Uterus (tissue), 4 donors: ENCODE results near the gene SCN2A. TPM values are rescaled to one million over a fixed set of nuclear protein-coding genes. Genes with fewer than 3 reads are reported as not detected.

ENCODE experiments used
- DNase-seq, 2 donors: peaks; one replicate each; pipeline ENCODE4 v3.0.0-alpha.2; 2019 to 2020
- H3K27ac ChIP-seq, 2 donors: fragments of 200-600 bp; sonication (generic); 1 replicate in 1 of 2; 2 replicates in 1 of 2; pipeline ENCODE4 v1.5.1; 2016 to 2018
- H3K27me3 ChIP-seq, 2 donors: fragments of 200-600 bp; sonication (generic); one replicate each; pipeline ENCODE4 v1.5.1; 2018 to 2019; ENCODE audit warnings: control low read depth in 1 of 2
- H3K36me3 ChIP-seq, 2 donors: fragments of 200-600 bp; sonication (generic); one replicate each; pipeline ENCODE4 v1.5.1; 2019; ENCODE audit warnings: control low read depth in 1 of 2
- H3K4me1 ChIP-seq, 2 donors: fragments of 200-600 bp; sonication (generic); one replicate each; pipeline ENCODE4 v1.5.1; 2018 to 2019; ENCODE audit warnings: control low read depth in 1 of 2
- H3K4me3 ChIP-seq, 2 donors: fragments of 200-600 bp; sonication (generic); 1 replicate in 1 of 2; 2 replicates in 1 of 2; pipeline ENCODE4 v1.5.1; 2018 to 2019; ENCODE audit warnings: mild to moderate bottlenecking in 1 of 2
- H3K9me3 ChIP-seq, 2 donors: fragments of 200-600 bp; sonication (generic); one replicate each; pipeline ENCODE4 v1.5.1; 2019; ENCODE audit warnings: control low read depth in 1 of 2
- CTCF ChIP-seq, 4 experiments: fragments of 200-600 bp in 2 of 4; fragments of 450-650 bp in 2 of 4; sonication (generic) in 2 of 4; IDR thresholded peaks; one replicate each; pipeline ENCODE4 v1.5.1; 2016 to 2019; ENCODE audit warnings: antibody characterized with exemption in 4 of 4, mild to moderate bottlenecking in 2 of 4, moderate library complexity in 1 of 4
- POLR2A ChIP-seq, 2 donors: fragments of 450-650 bp; IDR thresholded peaks; one replicate each; pipeline ENCODE4 v1.6.1; 2016; ENCODE audit warnings: antibody characterized with exemption in 2 of 2, mild to moderate bottlenecking in 1 of 2, moderate library complexity in 1 of 2
- intact Hi-C: fragments of 100-400 bp; cut with DNase I; formaldehyde crosslinking; loops from one replicate; pipeline ENCODE4 v1.15.1; 2023; ENCODE audit warnings: low total_unique reads
- total RNA-seq, 4 donors: library from RNA; depleted of rRNA in 3 of 4; stranded (reverse); fragments of >200 nt in 3 of 4; gene quantifications; one replicate each; pipeline versions ENCODE4 v1.1.0 to v1.2.4, GENCODE V29; 2014 to 2023
- donor health status: DM: yes; HTN: yes; CAD: no.

SCN2A gene
- total RNA-seq, 4 donors from 2014 or later = 0.26 to 15.8 (median 1.0) TPM

GRCh38 chr2:165237056-165237455 lies 2.2 kb upstream of the SCN2A start:
- H3K36me3 ChIP-seq = no peaks in the 10 kb centered on the region
- no peaks in the 10 kb centered on the region for H3K4me1 ChIP-seq
- no peaks in the 10 kb centered on the region for H3K27me3 ChIP-seq
- DNase-seq = no peak
- no peak overlapping the region for H3K4me3 ChIP-seq
- H3K9me3 ChIP-seq = no peaks in the 10 kb centered on the region
- no peak overlapping the region for H3K27ac ChIP-seq
- intact Hi-C loops = no loop called here
- TF ChIP-seq CTCF (IDR thresholded peaks at IDR 0.05) (no peak), POLR2A (IDR thresholded peaks at IDR 0.05) (no peak)

- Histone ChIP-seq H3K27ac (no peak overlapping the region), H3K9me3 (no peaks in the 10 kb centered on the region), H3K4me3 (no peak overlapping the region), H3K4me1 (no peaks in the 10 kb centered on the region), H3K36me3 (no peaks in the 10 kb centered on the region), H3K27me3 (no peaks in the 10 kb centered on the region)
- TF ChIP-seq POLR2A (IDR thresholded peaks at IDR 0.05) (no peak), CTCF (IDR thresholded peaks at IDR 0.05) (no peak)
- intact Hi-C loops = no loop called here
- DNase-seq = no peak
Observed at GRCh38 chr2:165238295-165238694, 919 bp upstream of the SCN2A start.

GRCh38 chr2:165239856-165240515 lies 772 bp downstream of the SCN2A start:
- intact Hi-C loops = no loop called here
- TF ChIP-seq POLR2A (IDR thresholded peaks at IDR 0.05) = no peak
- TF ChIP-seq CTCF (IDR thresholded peaks at IDR 0.05) = no peak
- H3K9me3 ChIP-seq = no peaks in the 10 kb centered on the region
- no peak for DNase-seq
- no peaks in the 10 kb centered on the region for H3K4me1 ChIP-seq
- H3K27ac ChIP-seq = no peak overlapping the region
- no peak overlapping the region for H3K4me3 ChIP-seq
- H3K27me3 ChIP-seq = no peaks in the 10 kb centered on the region
- no peaks in the 10 kb centered on the region for H3K36me3 ChIP-seq

GRCh38 chr2:165240916-165241315 lies 1.7 kb downstream of the SCN2A start:
- intact Hi-C loops = no loop called here
- DNase-seq = no peak
- Histone ChIP-seq H3K36me3 (no peaks in the 10 kb centered on the region), H3K27ac (no peak overlapping the region), H3K27me3 (no peaks in the 10 kb centered on the region), H3K9me3 (no peaks in the 10 kb centered on the region), H3K4me1 (no peaks in the 10 kb centered on the region), H3K4me3 (no peak overlapping the region)
- no peak for TF ChIP-seq POLR2A (IDR thresholded peaks at IDR 0.05)
- TF ChIP-seq CTCF (IDR thresholded peaks at IDR 0.05) = no peak

- Histone ChIP-seq H3K27me3 (no peaks in the 10 kb centered on the region), H3K36me3 (no peaks in the 10 kb centered on the region), H3K4me1 (no peaks in the 10 kb centered on the region), H3K9me3 (no peaks in the 10 kb centered on the region), H3K27ac (no peak overlapping the region), H3K4me3 (no peak overlapping the region)
- DNase-seq = no peak
- TF ChIP-seq POLR2A (IDR thresholded peaks at IDR 0.05) (no peak), CTCF (IDR thresholded peaks at IDR 0.05) (no peak)
- intact Hi-C loops = no loop called here
Observed at GRCh38 chr2:165245081-165245793, 6.0 kb downstream of the SCN2A start.
